Stimulated activated CD4-positive, alpha-beta T cell treated with anti-CD3 and anti-CD28 coated beads, Interleukin-12 subunit alpha, Interleukin-12 subunit beta, amount 100 ng/mL, for 4 hours (primary cell): Measurements from ENCODE around the gene ACYP2.
A peak's percentile ranks its signal among the peaks of the same experiment; 100 is the strongest.

Source experiments
- DNase-seq: peaks from one replicate; pipeline ENCODE4 v3.0.0-alpha.2; 2020

ACYP2 gene

GRCh38 chr2:54330162-54330925 lies 214.9 kb downstream of the ACYP2 start:
- DNase-seq: peak; percentile 83

GRCh38 chr2:54330926-54331835 lies 215.8 kb downstream of the ACYP2 start:
- DNase-seq: no peak

DNA sequence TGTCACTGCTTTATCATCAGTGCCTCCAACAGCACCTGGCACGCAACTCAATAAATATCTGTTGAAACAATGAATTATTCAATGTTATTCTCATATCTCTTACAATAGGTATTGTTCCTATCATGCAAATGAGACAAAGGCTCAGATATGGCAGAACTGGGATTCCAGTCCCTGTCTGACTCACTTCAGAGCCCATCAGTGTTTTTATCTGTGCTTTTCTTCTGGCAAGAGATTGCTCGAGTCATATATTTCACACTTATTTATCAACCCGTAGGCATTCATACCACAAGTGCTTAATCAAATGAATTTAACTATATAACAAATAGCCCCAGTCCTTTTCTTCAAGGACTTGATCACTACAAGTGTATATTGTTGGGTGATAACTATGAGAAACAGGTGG lies 217.0 kb downstream of the ACYP2 start:
- DNase-seq: no peak

DNA sequence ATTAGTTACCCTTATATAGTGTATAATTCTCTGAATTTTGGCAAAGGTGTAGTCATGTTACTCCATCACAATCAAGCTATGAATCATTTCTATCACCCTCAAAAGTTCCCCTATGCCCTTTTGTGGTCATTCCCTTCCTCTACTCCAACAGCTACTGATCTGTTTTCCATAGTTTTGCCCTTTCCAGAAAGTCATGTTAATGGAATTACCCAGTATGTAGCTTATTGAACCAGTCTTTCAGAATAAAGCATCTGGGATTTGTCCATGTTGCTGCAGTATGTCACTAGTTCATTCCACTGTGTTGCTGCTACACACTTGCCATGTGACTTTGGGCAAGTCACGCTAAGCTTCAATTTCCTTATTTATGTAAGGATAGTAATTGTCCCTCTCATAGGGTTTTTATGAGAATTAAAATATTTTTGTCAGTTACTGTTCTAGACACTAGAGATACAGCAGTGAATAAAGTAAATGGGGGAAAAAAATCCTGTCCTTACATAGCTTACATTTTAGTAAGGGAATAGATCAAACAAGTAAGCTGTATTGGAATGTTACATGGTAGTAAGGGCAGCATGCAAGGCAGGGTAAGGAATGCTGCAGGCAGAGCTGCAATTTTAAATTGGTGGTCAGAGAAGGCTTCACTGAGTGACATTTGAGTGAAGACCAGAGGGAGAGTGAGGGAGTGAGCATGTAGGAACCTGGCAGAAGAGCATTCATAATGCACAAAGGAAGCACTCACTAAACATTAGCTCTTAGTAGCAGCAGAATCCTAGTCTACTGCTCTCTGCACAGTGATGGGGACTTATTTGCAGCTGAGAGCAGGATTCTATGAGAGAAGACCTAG lies 220.9 kb downstream of the ACYP2 start:
- no peak for DNase-seq

DNA sequence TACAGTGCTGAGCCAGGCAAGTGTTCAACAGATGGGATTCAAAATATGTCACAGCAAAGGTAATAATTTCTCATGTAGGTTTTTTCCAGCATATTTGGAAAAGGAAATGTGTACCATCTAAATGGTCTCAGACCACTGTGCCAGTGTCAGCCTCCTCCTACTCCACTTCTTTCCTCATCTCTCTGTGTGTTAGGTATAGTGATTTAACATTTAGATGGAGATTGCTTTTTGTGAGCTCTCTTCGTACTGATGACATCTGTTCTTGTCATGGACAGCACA lies 221.5 kb downstream of the ACYP2 start:
- DNase-seq: no peak

DNA sequence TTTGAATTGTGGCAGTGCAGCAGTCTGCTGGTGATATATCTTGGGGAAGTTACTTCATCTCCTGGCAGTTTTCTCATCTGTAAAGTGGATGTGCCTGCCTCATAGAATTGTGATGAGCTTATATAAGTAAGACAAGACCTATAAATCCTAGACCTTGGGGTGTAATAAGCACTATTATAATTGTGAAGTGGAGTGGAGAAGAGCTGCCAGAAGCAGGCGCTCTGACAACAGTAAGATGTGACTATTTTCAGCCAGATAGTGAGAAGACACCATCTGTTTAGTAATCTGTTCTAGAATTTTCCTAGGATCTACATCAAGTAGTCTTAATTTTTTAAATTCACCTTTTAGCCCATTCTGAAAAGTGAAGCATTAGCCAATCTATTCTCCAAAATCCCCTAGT lies 226.2 kb downstream of the ACYP2 start:
- no peak for DNase-seq

DNA sequence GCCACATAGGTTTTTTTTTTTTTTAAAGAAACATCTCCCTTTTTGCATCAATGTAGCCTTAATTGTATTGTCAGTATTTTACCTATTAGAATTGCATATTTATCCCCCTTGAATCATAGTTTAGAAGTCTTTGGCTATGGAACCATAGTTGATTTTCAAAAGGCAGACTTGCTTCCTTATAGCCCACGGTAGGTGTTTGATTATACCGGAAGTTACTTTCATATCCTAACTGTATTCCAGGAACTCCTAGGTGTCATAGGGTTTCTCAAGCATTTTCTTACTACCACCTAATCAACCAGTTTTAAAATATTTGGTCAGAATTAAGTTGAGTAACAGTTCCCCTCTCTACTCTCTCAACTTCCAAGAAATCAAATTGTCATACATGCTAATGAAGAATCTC lies 227.2 kb downstream of the ACYP2 start:
- no peak for DNase-seq

- DNase-seq: no peak
These were observed 232.2 kb downstream of the ACYP2 start for GRCh38 chr2:54347622-54348021.

GRCh38 chr2:54348646-54349045 lies 233.2 kb downstream of the ACYP2 start:
- DNase-seq: no peak

- DNase-seq: no peak
These were observed 235.0 kb downstream of the ACYP2 start for GRCh38 chr2:54350426-54350825.

- no peak for DNase-seq
These were observed 237.8 kb downstream of the ACYP2 start for GRCh38 chr2:54353216-54353615.
